ENCODE measurements around the gene TRAPPC6A. TPM values are rescaled to one million over a fixed set of nuclear protein-coding genes. Genes with fewer than 3 reads are reported as not detected.

TRAPPC6A gene
- total and polyA plus RNA-seq, 2 donors (not counting 1 experiment from before 2014, with no cell fraction given): 40.3 to 79.0 TPM

DNA sequence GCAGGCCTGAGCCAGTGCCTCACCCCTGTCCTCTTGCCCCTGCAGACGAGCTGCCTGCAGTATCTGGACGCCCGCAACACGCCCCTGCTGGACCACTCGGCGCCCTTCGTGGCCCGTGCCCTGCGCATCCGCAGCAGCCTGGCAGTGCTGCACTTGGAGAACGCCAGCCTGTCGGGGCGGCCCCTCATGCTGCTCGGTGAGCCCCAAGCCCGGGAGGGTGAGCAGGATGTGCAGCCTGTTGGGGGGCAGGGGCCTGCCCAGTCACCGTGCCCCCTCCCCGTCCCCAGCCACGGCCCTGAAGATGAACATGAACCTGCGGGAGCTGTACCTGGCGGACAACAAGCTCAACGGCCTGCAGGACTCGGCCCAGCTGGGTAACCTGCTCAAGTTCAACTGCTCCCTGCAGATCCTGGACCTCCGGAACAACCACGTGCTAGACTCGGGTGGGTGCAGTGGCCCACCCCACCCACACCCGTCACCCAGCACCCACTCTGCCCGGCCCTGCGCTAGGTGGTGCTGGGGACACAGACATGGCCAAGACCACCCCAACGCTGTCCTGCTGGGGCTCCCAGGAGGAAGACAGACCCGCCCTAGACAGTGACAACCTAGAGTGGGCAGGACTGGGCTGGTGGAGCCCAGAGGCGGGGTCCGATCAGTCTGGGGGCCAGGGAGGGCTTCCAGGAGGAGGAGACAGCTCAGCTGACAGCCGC lies 35.9 kb downstream of the TRAPPC6A start:
- peaks cover 11% of the 10 kb centered on the region for H3K4me1 Mint-ChIP-seq
- Histone ChIP-seq H3K4me1 (ENCODE audit: control insufficient read depth in 2 of 2, insufficient read depth in 2 of 2, low read length in 2 of 2) (peaks cover 5 to 12% of the 10 kb centered on the region in 2 donors), H4K20me1 (ENCODE audit: control insufficient read depth, insufficient read depth, low read length, poor library complexity, severe bottlenecking) (no peaks in the 10 kb centered on the region), H3K79me2 (ENCODE audit: control insufficient read depth, insufficient read depth, low read length) (peaks cover 22% of the 10 kb centered on the region), H2AFZ (ENCODE audit: insufficient read depth, low read depth, low read length, poor library complexity, severe bottlenecking) (no peak overlapping the region), H3K36me3 (replicated peaks in 1 of 2; ENCODE audit: control extremely low read depth in 1 of 2, control insufficient read depth in 1 of 2, extremely low read depth in 1 of 2, insufficient read depth in 2 of 2, low read length in 1 of 2) (peaks cover 0 to 20% of the 10 kb centered on the region in 2 experiments), H3K9ac (ENCODE audit: low read length) (no peak overlapping the region), H3K27ac (ENCODE audit: low read length in 2 of 2) (no peak overlapping the region), H3K9me3 (ENCODE audit: control extremely low read depth in 1 of 3, control insufficient read depth in 2 of 3, insufficient read depth in 1 of 3, low read length in 2 of 3) (no peaks in the 10 kb centered on the region), H3K4me3 (ENCODE audit: control extremely low read depth in 1 of 5, extremely low read depth in 1 of 5, insufficient read depth in 1 of 5, low read depth in 2 of 5, low read length in 4 of 5) (no peak overlapping the region), H3K27me3 (replicated peaks in 1 of 4; ENCODE audit: control extremely low read depth in 1 of 4, control insufficient read depth in 3 of 4, insufficient read depth in 4 of 4, low read length in 3 of 4) (no peaks in the 10 kb centered on the region), H3K4me2 (replicated peaks; ENCODE audit: low read depth, low read length, poor library complexity, severe bottlenecking) (no peak overlapping the region)
- H3K27me3 Mint-ChIP-seq: no peaks in the 10 kb centered on the region
- H3K27ac Mint-ChIP-seq: no peak overlapping the region
- POLR2A ChIA-PET: no interaction called here
- no peaks in the 10 kb centered on the region for H3K9me3 Mint-ChIP-seq (ENCODE audit: insufficient read depth)
- WGBS (ENCODE audit: insufficient coverage): 96% methylated on average over 33 of the region's 33 CpGs
- DNase-seq: no peak
- CTCF ChIA-PET: interaction anchor here (1.2 kb wide), 1 partner anchor 8 kb away, joined by 3 read pairs; no protein-coding TSS in a partner anchor
- intact Hi-C loops (cut with micrococcal nuclease): no loop called here
- no peak overlapping the region for H3K4me3 Mint-ChIP-seq
- TF ChIP-seq, protein P1, sequence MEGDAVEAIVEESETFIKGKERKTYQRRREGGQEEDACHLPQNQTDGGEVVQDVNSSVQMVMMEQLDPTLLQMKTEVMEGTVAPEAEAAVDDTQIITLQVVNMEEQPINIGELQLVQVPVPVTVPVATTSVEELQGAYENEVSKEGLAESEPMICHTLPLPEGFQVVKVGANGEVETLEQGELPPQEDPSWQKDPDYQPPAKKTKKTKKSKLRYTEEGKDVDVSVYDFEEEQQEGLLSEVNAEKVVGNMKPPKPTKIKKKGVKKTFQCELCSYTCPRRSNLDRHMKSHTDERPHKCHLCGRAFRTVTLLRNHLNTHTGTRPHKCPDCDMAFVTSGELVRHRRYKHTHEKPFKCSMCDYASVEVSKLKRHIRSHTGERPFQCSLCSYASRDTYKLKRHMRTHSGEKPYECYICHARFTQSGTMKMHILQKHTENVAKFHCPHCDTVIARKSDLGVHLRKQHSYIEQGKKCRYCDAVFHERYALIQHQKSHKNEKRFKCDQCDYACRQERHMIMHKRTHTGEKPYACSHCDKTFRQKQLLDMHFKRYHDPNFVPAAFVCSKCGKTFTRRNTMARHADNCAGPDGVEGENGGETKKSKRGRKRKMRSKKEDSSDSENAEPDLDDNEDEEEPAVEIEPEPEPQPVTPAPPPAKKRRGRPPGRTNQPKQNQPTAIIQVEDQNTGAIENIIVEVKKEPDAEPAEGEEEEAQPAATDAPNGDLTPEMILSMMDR (IDR thresholded peaks at IDR 0.05): no peak
- no peak for TF ChIP-seq EZH2 (IDR thresholded peaks at IDR 0.05; ENCODE audit: borderline replicate concordance, insufficient read depth, low read depth, low read length, poor library complexity, severe bottlenecking)
- no peak for ATAC-seq (ENCODE audit: low read depth)

DNA sequence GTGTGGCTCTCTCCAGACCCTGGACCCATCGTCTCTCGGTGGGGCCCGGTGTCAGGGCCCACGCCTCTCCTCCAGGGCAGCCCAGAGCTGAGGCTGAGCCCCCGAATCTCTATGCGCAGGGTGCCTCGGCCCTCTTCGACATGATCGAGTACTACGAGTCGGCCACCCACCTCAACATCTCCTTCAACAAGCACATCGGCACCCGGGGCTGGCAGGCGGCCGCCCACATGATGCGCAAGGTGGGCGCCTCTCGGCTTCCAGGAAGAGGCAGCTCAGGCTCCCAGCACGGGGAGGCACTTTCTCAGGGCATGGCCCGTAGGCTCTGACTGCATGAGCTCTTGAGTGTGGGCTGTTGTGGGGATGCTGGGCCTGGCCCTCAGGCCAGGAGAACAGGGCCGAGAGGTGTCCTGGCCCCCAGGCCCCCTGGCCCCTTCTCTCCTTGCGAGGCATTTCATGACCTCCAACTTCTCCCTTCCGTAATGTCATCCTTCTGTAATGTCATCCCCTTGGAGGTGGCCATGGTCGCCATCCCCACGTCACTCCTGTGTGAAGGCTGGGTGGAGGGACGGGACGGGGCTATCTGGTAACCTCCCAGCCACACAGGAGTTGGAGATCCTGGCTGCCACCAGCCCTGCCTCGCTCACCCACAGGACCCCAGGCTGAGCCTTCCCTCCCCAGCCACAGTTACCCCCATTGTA lies 36.7 kb downstream of the TRAPPC6A start:
- intact Hi-C loops (cut with micrococcal nuclease): no loop called here
- ChIA-PET POLR2A (no interaction called here), CTCF (interaction anchor here (1.2 kb wide), 1 partner anchor 9 kb away, joined by 3 read pairs; no protein-coding TSS in a partner anchor)
- no peak overlapping the region for H3K4me3 Mint-ChIP-seq
- Histone ChIP-seq H3K27ac (ENCODE audit: low read length in 2 of 2) (no peak overlapping the region), H3K36me3 (replicated peaks in 1 of 2; ENCODE audit: control extremely low read depth in 1 of 2, control insufficient read depth in 1 of 2, extremely low read depth in 1 of 2, insufficient read depth in 2 of 2, low read length in 1 of 2) (peaks cover 0 to 15% of the 10 kb centered on the region in 2 experiments), H2AFZ (ENCODE audit: insufficient read depth, low read depth, low read length, poor library complexity, severe bottlenecking) (no peak overlapping the region), H3K4me1 (ENCODE audit: control insufficient read depth in 2 of 2, insufficient read depth in 2 of 2, low read length in 2 of 2) (peaks cover 14 to 20% of the 10 kb centered on the region in 2 donors), H4K20me1 (ENCODE audit: control insufficient read depth, insufficient read depth, low read length, poor library complexity, severe bottlenecking) (peaks cover 7% of the 10 kb centered on the region), H3K4me2 (replicated peaks; ENCODE audit: low read depth, low read length, poor library complexity, severe bottlenecking) (no peak overlapping the region), H3K9me3 (ENCODE audit: control extremely low read depth in 1 of 3, control insufficient read depth in 2 of 3, insufficient read depth in 1 of 3, low read length in 2 of 3) (no peaks in the 10 kb centered on the region), H3K9ac (ENCODE audit: low read length) (no peak overlapping the region), H3K27me3 (replicated peaks in 1 of 4; ENCODE audit: control extremely low read depth in 1 of 4, control insufficient read depth in 3 of 4, insufficient read depth in 4 of 4, low read length in 3 of 4) (no peaks in the 10 kb centered on the region), H3K79me2 (ENCODE audit: control insufficient read depth, insufficient read depth, low read length) (peaks cover 30% of the 10 kb centered on the region), H3K4me3 (ENCODE audit: control extremely low read depth in 1 of 5, extremely low read depth in 1 of 5, insufficient read depth in 1 of 5, low read depth in 2 of 5, low read length in 4 of 5) (no peak overlapping the region)
- no peaks in the 10 kb centered on the region for H3K9me3 Mint-ChIP-seq (ENCODE audit: insufficient read depth)
- peaks cover 19% of the 10 kb centered on the region for H3K4me1 Mint-ChIP-seq
- ATAC-seq (ENCODE audit: low read depth): no peak
- no peak overlapping the region for H3K27ac Mint-ChIP-seq
- 96% methylated on average over 22 of the region's 28 CpGs for WGBS (ENCODE audit: insufficient coverage)
- TF ChIP-seq, protein P1 (IDR thresholded peaks at IDR 0.05): no peak
- no peak for TF ChIP-seq EZH2 (IDR thresholded peaks at IDR 0.05; ENCODE audit: borderline replicate concordance, insufficient read depth, low read depth, low read length, poor library complexity, severe bottlenecking)
- H3K27me3 Mint-ChIP-seq: no peaks in the 10 kb centered on the region
- DNase-seq: no peak
